Measurements from ENCODE around the gene GCH1.

Gene GCH1

DNA sequence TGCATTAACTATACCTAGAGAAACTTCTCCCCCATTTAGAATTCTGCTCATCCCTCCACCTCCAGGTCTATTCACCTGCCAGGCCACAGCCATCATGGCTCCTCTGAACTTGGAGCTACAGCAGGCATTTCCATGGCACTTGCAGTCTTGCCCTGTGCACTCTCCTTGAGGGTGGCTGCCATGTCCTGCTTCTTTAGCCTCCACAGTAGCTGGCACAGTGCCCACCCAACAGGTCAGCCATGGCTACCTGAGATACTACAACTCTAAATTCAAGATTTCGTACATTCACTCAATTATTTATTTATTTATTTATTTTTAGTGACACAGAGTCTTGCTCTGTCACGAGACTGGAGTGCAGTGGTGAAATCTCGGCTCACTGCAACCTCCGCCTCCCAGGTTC, 46.5 kb downstream of the GCH1 start:
- H3K9me3 ChIP-seq (ENCODE audit: low read length), result no peaks in the 10 kb centered on the region
- no peak overlapping the region for H3K4me3 ChIP-seq (ENCODE audit: low read depth in 1 of 2, low read length in 2 of 2)
- H3K27ac ChIP-seq (ENCODE audit: low read depth, low read length), result no peak overlapping the region
- no peaks in the 10 kb centered on the region for H3K27me3 ChIP-seq (ENCODE audit: control insufficient read depth in 1 of 2, insufficient read depth in 2 of 2, low read length in 2 of 2)
- H3K9ac ChIP-seq (ENCODE audit: low read length), result no peak overlapping the region
- H3K4me1 ChIP-seq (ENCODE audit: insufficient read depth, low read length), result no peaks in the 10 kb centered on the region
- H3K36me3 ChIP-seq (ENCODE audit: insufficient read depth, low read length), result no peaks in the 10 kb centered on the region

DNA sequence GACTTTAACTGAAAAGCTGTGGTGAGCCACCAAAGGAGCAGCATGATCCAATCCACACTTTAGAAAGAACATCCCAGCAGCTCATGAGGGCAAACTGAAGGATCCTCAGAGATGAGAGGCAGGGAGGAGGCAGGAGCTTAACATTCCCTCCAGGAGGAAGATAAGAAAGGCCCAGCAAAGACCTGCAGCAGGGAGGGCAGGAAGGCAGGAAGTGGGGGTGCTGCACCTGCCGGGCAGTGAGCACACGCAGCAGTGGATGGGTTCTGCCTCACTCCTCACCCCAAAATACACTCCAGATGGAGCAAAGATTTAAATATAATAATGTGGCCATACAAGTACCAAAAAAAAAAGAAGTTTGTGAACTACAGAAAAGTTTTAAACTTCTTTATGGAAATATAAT, 48.4 kb downstream of the GCH1 start:
- Histone ChIP-seq H3K9ac (ENCODE audit: low read length) (no peak overlapping the region), H3K4me3 (ENCODE audit: low read depth in 1 of 2, low read length in 2 of 2) (no peak overlapping the region), H3K27ac (ENCODE audit: low read depth, low read length) (no peak overlapping the region), H3K36me3 (ENCODE audit: insufficient read depth, low read length) (no peaks in the 10 kb centered on the region), H3K9me3 (ENCODE audit: low read length) (no peaks in the 10 kb centered on the region), H3K4me1 (ENCODE audit: insufficient read depth, low read length) (no peaks in the 10 kb centered on the region), H3K27me3 (ENCODE audit: control insufficient read depth in 1 of 2, insufficient read depth in 2 of 2, low read length in 2 of 2) (no peaks in the 10 kb centered on the region)

DNA sequence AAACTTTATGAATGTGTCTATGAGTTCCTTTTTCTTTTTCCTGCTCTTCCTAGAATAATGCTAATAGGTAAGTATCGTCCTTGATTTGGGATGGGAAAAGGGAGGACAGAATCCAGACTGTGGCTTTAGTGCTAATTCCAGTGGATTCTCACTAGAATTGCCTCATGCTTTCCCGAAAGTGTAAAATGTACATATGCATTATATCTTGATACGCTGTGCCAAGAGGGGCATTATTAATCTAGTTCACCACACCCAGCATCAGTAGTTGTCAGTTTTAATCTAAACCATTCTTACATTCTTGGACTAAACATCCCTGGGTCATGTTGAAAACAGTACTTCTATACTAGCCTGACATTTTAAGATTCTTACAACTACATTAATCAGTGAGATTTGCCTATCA, 49.3 kb downstream of the GCH1 start:
- Histone ChIP-seq H3K9ac (ENCODE audit: low read length) (no peak overlapping the region), H3K4me3 (ENCODE audit: low read depth in 1 of 2, low read length in 2 of 2) (no peak overlapping the region), H3K4me1 (ENCODE audit: insufficient read depth, low read length) (no peaks in the 10 kb centered on the region), H3K36me3 (ENCODE audit: insufficient read depth, low read length) (no peaks in the 10 kb centered on the region), H3K27me3 (ENCODE audit: control insufficient read depth in 1 of 2, insufficient read depth in 2 of 2, low read length in 2 of 2) (no peaks in the 10 kb centered on the region), H3K27ac (ENCODE audit: low read depth, low read length) (no peak overlapping the region), H3K9me3 (ENCODE audit: low read length) (no peaks in the 10 kb centered on the region)

DNA sequence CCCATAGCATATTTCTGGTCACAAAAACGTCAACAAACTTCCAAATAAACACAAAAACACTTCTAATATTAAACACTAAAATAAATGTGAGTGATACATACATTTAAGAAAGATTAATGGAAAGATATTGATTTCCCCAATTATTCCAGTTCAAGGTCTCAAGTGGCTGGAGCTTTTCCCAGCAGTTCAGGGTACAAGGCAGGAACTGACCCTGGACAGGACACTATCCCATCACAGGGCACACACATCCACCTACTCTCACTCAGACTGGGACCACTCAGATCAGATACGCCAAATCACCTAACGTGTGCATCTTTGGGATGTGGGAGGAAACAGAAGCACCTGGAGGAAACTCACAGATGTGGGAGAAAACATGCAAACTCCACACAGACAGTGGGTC, 50.4 kb downstream of the GCH1 start:
- Histone ChIP-seq H3K4me3 (ENCODE audit: low read depth in 1 of 2, low read length in 2 of 2) (no peak overlapping the region), H3K9ac (ENCODE audit: low read length) (no peak overlapping the region), H3K9me3 (ENCODE audit: low read length) (no peaks in the 10 kb centered on the region), H3K4me1 (ENCODE audit: insufficient read depth, low read length) (no peaks in the 10 kb centered on the region), H3K27ac (ENCODE audit: low read depth, low read length) (no peak overlapping the region), H3K27me3 (ENCODE audit: control insufficient read depth in 1 of 2, insufficient read depth in 2 of 2, low read length in 2 of 2) (no peaks in the 10 kb centered on the region), H3K36me3 (ENCODE audit: insufficient read depth, low read length) (no peaks in the 10 kb centered on the region)

DNA sequence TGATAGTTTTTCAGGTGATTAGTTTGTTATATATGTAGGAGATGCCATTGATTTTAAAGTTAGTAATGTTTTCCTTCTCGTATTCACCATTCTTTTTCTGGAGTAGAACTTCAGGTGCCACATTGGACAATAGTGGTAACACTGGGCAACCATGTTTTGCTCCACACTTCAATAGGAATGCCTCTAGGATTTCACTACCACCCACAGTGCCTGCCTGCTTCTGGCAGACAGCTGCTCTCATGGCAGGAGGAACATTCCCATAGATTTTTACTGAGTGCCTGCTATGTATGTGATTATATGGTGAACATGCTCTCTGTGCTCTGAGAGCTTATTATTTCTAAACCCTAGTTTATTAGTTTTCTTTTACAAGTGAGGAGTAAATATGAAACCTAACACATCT, 53.7 kb downstream of the GCH1 start:
- Histone ChIP-seq H3K27me3 (ENCODE audit: control insufficient read depth in 1 of 2, insufficient read depth in 2 of 2, low read length in 2 of 2) (no peaks in the 10 kb centered on the region), H3K4me3 (ENCODE audit: low read depth in 1 of 2, low read length in 2 of 2) (no peak overlapping the region), H3K36me3 (ENCODE audit: insufficient read depth, low read length) (no peaks in the 10 kb centered on the region), H3K9me3 (ENCODE audit: low read length) (no peaks in the 10 kb centered on the region), H3K9ac (ENCODE audit: low read length) (no peak overlapping the region), H3K27ac (ENCODE audit: low read depth, low read length) (no peak overlapping the region), H3K4me1 (ENCODE audit: insufficient read depth, low read length) (no peaks in the 10 kb centered on the region)

DNA sequence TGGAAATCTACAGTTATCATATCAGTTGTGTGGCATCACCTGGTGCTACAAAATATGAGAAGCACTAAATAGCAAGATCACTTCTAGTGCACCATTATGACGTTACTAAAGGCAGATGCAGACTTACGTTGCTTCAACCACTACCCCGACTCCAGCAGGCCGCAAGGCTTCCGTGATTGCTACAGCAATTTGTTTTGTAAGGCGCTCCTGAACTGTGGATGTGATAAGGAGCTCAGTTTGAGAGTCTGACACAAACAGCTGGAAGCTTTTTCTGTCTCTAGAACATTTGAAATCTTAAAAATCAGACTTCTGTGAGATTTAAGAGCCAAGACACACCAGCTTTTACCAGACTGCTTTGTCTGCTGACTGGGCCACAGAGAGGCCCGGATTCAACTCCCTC, 57.0 kb downstream of the GCH1 start:
- H3K9me3 ChIP-seq (ENCODE audit: low read length), result no peaks in the 10 kb centered on the region
- no peaks in the 10 kb centered on the region for H3K27me3 ChIP-seq (ENCODE audit: control insufficient read depth in 1 of 2, insufficient read depth in 2 of 2, low read length in 2 of 2)
- H3K36me3 ChIP-seq (ENCODE audit: insufficient read depth, low read length), result no peaks in the 10 kb centered on the region
- H3K4me3 ChIP-seq (ENCODE audit: low read depth in 1 of 2, low read length in 2 of 2), result no peak overlapping the region
- H3K9ac ChIP-seq (ENCODE audit: low read length), result no peak overlapping the region
- H3K27ac ChIP-seq (ENCODE audit: low read depth, low read length), result no peak overlapping the region
- H3K4me1 ChIP-seq (ENCODE audit: insufficient read depth, low read length), result no peaks in the 10 kb centered on the region

DNA sequence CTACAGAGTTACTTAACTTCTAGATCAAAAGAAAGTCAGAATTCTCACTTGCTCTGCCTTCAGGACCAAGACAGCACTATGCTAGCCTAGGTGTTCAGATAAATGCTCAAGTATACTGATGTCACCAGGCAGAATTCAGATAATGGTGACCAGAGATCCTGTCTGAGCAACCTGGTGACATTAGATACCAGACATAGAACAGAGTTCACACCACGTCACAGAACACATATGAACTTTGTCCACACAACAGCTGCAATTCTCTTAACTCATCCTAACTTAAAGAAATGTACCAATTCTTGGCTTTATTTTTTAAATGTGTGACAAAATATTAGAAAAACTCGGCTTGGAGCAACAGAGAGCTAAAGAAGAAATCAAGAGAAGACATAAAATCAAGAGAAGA, 58.1 kb downstream of the GCH1 start:
- Histone ChIP-seq H3K27ac (ENCODE audit: low read depth, low read length) (no peak overlapping the region), H3K9ac (ENCODE audit: low read length) (no peak overlapping the region), H3K4me3 (ENCODE audit: low read depth in 1 of 2, low read length in 2 of 2) (no peak overlapping the region), H3K4me1 (ENCODE audit: insufficient read depth, low read length) (no peaks in the 10 kb centered on the region), H3K27me3 (ENCODE audit: control insufficient read depth in 1 of 2, insufficient read depth in 2 of 2, low read length in 2 of 2) (no peaks in the 10 kb centered on the region), H3K36me3 (ENCODE audit: insufficient read depth, low read length) (no peaks in the 10 kb centered on the region), H3K9me3 (ENCODE audit: low read length) (no peaks in the 10 kb centered on the region)

DNA sequence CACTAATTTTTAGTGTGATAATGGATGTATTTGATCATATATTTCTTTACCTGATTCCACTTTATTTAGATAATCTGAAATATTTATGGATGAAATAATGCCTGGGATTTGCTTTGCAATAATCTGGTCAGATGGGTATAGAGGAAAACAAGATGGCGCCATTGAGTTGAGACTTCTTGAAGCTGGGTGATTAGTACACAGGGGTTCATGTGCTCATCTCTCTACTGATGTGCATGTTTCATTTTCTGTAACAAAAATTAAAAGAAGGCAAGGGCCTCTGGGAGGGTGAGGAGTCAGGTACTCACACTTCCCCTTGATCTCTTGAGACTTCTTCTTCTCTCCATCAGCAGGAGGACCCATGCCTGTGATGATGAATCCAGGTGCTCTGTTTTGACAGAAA, 61.8 kb downstream of the GCH1 start:
- Histone ChIP-seq H3K9me3 (ENCODE audit: low read length) (no peaks in the 10 kb centered on the region), H3K4me3 (ENCODE audit: low read depth in 1 of 2, low read length in 2 of 2) (no peak overlapping the region), H3K4me1 (ENCODE audit: insufficient read depth, low read length) (no peaks in the 10 kb centered on the region), H3K36me3 (ENCODE audit: insufficient read depth, low read length) (no peaks in the 10 kb centered on the region), H3K9ac (ENCODE audit: low read length) (no peak overlapping the region), H3K27ac (ENCODE audit: low read depth, low read length) (no peak overlapping the region), H3K27me3 (ENCODE audit: control insufficient read depth in 1 of 2, insufficient read depth in 2 of 2, low read length in 2 of 2) (no peaks in the 10 kb centered on the region)

DNA sequence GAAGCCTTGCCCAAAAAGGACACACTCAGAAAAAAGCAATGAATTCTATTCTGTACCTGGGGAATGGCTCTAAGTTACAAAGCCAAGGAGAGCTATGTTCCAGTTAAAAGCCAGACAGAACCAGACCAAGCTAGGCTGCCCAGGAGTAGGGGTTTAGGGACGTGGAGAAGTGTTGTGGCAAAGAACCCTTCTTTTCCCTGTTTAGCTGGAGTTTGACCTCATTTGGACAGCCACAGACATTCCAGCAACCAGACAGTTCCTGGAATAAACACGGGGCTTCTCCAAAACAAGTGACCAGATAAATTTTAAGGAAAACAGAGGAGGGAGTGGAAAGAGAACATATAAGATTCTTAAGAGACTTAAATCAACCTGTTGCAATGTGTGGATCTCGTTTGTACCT, 62.3 kb downstream of the GCH1 start:
- Histone ChIP-seq H3K27ac (ENCODE audit: low read depth, low read length) (no peak overlapping the region), H3K27me3 (ENCODE audit: control insufficient read depth in 1 of 2, insufficient read depth in 2 of 2, low read length in 2 of 2) (no peaks in the 10 kb centered on the region), H3K4me3 (ENCODE audit: low read depth in 1 of 2, low read length in 2 of 2) (no peak overlapping the region), H3K9ac (ENCODE audit: low read length) (no peak overlapping the region), H3K4me1 (ENCODE audit: insufficient read depth, low read length) (no peaks in the 10 kb centered on the region), H3K9me3 (ENCODE audit: low read length) (no peaks in the 10 kb centered on the region), H3K36me3 (ENCODE audit: insufficient read depth, low read length) (no peaks in the 10 kb centered on the region)

DNA sequence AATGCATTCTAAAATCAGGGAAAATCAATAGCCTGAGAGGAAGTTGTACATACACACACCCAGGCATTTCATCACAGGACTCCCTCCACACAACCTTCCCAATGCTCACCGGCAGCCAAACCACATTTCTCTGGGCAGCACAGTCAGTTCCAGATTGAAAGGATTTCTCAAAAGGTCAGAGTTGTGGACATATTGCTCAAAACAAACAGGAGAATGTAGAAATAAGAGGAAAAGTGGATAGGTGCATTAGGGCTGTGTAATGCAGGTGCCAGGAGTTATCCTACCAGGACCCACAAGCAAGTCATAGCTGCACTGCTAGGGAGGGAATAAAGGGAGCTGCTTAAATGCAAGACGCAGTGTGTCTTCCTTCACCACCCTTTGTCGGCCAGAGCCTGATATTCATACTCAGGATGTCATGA, 62.9 kb downstream of the GCH1 start:
- no peaks in the 10 kb centered on the region for H3K36me3 ChIP-seq (ENCODE audit: insufficient read depth, low read length)
- no peak overlapping the region for H3K27ac ChIP-seq (ENCODE audit: low read depth, low read length)
- no peak overlapping the region for H3K9ac ChIP-seq (ENCODE audit: low read length)
- H3K4me1 ChIP-seq (ENCODE audit: insufficient read depth, low read length), result no peaks in the 10 kb centered on the region
- no peaks in the 10 kb centered on the region for H3K27me3 ChIP-seq (ENCODE audit: control insufficient read depth in 1 of 2, insufficient read depth in 2 of 2, low read length in 2 of 2)
- no peak overlapping the region for H3K4me3 ChIP-seq (ENCODE audit: low read depth in 1 of 2, low read length in 2 of 2)
- H3K9me3 ChIP-seq (ENCODE audit: low read length), result no peaks in the 10 kb centered on the region

DNA sequence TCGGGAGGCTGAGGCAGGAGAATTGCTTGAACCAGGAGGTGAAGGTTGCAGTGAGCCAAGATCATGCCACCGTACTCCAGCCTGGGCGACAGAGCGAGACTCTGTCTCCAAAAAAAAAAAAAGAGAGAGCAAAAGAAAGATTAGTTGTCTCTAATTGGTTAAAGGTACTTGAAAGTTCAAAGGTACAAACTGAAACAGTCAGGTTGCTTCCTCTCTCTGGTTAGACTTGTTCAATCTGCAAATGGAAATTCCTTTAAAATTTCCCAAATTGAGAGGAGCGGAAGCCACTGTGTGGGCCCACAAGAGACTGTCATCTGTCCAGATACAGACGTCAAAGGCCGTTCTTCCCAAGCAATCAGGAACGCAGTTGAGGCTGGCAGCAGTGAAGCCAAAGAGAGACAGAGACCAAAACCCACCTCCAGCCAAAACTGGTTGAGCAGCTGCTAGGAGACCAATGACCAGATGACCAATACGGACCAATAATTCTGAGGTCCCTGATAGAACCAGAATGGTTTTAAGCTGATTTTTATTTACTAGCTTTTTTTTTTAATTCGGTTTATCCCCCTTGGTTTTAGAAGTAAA, 63.6 kb downstream of the GCH1 start:
- no peaks in the 10 kb centered on the region for H3K9me3 ChIP-seq (ENCODE audit: low read length)
- H3K27ac ChIP-seq (ENCODE audit: low read depth, low read length), result no peak overlapping the region
- H3K4me1 ChIP-seq (ENCODE audit: insufficient read depth, low read length), result no peaks in the 10 kb centered on the region
- no peaks in the 10 kb centered on the region for H3K36me3 ChIP-seq (ENCODE audit: insufficient read depth, low read length)
- H3K4me3 ChIP-seq (ENCODE audit: low read depth in 1 of 2, low read length in 2 of 2), result no peak overlapping the region
- no peaks in the 10 kb centered on the region for H3K27me3 ChIP-seq (ENCODE audit: control insufficient read depth in 1 of 2, insufficient read depth in 2 of 2, low read length in 2 of 2)
- H3K9ac ChIP-seq (ENCODE audit: low read length), result no peak overlapping the region

DNA sequence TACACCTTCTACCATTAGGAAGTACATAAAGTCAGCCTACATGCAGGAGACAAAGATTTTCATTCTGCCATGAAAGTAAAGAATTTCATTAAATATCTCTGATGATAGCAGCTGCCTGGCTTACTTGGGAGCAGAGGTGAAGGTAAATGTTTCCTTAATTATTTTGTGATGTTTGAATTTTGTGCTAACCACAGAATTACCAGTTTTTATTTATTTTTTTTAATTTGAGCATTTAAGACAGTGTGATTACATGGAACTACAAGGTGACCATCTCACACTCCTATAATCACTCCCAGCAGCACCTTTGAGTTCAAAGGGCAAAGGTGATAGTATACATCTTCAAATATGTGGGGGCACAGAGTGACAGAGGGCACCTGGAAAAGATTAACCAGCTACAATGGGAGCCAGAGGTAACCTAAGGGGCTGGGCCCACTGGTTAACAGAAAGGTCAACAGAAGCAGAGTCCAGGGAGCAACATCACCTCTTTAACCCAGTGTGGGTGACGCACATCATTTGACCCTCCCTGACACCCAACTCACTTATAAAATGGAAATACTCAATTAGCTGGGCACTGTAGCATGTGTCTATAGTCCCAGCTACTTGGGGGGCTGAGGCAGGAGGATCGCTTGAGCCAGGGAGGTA, 65.0 kb downstream of the GCH1 start:
- no peaks in the 10 kb centered on the region for H3K36me3 ChIP-seq (ENCODE audit: insufficient read depth, low read length)
- no peaks in the 10 kb centered on the region for H3K4me1 ChIP-seq (ENCODE audit: insufficient read depth, low read length)
- no peak overlapping the region for H3K9ac ChIP-seq (ENCODE audit: low read length)
- no peaks in the 10 kb centered on the region for H3K27me3 ChIP-seq (ENCODE audit: control insufficient read depth in 1 of 2, insufficient read depth in 2 of 2, low read length in 2 of 2)
- H3K4me3 ChIP-seq (ENCODE audit: low read depth in 1 of 2, low read length in 2 of 2), result no peak overlapping the region
- no peaks in the 10 kb centered on the region for H3K9me3 ChIP-seq (ENCODE audit: low read length)
- no peak overlapping the region for H3K27ac ChIP-seq (ENCODE audit: low read depth, low read length)

Measured in muscle layer of colon (tissue), 2 donors.